NCI-H82 (cell line): ENCODE results near the gene KIF26B.

Experiments
- DNase-seq: peaks from one replicate; lab custom pipeline; 2025; lab: John Stamatoyannopoulos, UW

Gene KIF26B

DNA sequence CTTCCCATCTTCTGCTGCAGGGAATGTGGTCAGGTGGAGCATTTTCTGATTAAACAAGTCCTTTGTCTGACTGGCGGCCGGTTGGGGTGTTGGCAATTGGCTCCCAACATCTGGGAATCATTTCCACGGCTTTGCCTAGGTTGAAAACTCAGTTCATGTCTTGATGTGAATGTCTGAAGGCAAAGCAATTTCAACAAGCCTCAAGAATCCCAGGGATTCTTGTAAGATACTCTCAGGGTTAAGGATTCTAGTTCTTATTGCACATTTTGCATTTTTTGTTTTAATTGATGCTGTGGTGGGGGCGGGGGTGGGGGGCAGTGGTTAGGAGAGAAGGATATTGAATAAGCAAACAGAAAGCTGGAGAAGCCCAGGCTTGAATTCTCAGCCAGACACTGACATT, 273.9 kb downstream of the KIF26B start:
- DNase-seq, result no peak

DNA sequence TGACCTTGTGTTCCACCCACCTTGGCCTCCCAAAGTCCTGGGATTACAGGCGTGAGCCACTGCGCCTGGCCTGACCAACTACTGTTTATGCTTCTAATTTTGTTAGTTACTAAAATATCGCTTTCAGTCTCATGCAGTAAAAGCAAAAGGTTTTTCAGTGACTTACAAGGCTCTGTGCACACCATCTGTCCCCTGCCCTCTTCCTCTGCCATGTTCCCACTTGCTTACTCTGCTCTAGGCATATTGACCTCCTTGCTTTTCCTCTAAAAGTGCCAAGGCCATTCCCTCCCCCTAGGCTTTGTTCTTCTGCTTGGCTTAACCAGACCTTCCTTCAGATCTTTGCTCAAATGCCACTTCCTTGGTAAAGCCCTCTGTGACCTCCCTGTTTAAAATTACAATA, 276.9 kb downstream of the KIF26B start:
- no peak for DNase-seq

DNA sequence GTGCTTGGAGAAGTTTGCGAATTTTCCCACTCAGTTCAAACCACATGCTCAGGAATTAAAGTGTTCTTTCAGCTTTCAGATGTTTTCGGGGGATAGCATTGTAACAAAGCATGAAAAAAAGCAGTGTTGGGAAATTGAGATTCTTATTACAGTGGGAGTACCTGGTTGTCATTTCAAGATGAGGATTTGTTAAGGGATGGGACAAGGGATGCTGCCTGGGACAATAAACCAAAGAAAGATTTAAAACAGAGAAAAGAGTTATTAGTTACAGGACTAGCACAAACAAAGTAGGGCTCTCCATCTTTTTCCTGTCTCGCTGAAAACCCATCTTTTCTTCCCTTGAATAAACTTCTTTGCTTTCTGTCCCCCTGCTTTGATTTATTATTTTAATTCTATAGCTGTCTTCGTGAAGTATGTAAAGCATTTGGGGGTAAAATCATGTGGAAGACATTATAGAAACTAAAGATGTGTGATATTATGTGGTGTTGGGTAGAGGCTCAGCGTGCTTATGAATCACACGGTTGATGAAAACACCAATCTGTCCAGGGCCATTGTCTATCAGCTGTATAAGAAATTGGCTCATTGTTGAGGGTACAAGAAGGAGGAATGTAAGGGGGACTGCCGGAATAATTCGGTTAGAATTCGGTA, 277.6 kb downstream of the KIF26B start:
- DNase-seq, result no peak

DNA sequence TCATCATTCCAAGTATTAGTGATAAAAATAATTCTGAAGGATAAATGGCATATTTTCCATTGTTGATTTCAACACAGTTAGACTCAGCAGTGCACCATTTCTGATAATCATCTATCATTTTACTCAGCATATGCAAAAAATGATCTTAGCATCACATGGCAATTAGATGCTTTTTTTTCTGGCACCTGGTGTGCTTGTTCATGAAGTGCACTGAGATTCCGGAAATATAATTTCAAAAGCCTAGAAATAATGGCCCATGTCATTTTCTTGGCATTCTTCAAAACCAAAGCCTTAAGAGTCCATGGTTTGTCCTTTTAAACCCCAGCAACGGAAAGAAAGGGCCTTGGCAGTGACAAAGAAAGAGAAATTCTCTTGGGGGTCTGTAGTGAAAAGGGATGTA, 278.8 kb downstream of the KIF26B start:
- no peak for DNase-seq

- peak; percentile 41 for DNase-seq
Observed at GRCh38 chr1:245434280-245434679, 279.5 kb downstream of the KIF26B start.

DNA sequence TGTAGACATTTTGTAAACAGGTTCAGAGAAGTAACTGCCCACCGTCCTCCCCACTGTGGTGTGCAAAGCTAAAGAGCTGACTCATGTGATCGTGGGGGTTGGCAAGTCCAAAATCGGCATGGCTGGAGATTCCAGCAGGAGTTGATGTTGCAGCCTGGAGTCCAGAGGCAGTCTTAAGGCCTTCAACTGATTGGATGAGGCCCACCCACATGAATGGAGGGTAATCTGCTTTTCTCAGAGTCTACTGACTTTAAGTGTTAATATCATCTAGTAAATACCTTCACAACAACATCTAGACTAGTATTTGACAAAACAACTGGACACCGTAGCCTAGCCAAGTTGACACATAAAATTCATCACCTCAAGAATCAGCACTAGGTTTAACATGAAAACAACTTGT, 281.6 kb downstream of the KIF26B start:
- DNase-seq, result no peak

DNA sequence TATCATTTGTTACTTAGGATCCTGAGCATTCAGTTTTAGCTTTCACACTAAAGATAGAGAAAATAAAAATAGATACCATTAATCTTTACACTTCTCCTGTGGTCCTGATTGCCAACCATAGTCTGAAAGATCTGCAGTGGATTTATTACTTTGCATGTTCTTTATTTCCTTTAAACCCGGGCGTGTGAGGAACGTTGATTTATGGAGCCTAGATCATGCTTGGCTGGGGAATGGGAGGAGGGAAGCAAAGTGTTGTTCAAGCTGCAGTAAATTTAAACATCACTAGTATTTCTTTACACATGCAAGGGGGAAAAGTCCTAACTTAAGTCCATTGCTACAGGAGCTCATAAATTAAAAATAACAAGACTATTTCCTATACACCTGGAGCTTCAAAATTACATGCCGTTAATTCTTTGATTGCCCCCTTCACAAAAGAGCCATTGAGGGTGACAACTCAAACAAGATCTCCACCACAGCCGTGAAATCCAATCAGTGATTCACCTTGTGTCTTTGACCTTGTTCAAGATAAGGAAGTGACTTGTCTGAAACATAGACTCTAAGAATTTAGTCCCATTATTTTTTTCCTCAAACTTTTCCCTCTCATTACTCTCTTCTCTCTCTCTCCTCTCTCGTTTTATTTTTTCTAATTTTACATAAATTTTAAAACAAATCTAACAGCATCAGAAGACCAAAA, 282.7 kb downstream of the KIF26B start:
- DNase-seq, result peak; percentile 12

DNA sequence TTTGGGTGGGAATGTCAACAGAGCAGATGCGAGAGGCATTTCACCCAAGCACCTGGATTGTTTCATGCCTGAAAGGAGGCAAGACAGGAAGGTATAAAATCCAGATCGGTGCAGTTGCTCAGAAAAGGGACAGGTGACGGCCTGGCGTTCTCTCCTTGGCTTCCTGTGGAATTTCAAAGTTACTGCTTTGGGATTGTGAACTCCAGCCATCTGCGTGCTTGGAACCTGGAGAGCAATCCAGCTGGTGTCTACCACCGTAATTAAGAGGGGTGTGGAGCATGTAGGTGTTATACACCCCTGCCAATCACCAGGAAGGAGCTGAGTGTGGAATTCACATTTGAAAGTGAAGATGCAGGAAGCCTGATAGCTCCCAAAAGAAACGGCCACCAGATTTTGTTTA, 286.1 kb downstream of the KIF26B start:
- DNase-seq, result peak; percentile 15

- DNase-seq, result no peak
Observed at GRCh38 chr1:245441689-245442088, 286.9 kb downstream of the KIF26B start.

DNA sequence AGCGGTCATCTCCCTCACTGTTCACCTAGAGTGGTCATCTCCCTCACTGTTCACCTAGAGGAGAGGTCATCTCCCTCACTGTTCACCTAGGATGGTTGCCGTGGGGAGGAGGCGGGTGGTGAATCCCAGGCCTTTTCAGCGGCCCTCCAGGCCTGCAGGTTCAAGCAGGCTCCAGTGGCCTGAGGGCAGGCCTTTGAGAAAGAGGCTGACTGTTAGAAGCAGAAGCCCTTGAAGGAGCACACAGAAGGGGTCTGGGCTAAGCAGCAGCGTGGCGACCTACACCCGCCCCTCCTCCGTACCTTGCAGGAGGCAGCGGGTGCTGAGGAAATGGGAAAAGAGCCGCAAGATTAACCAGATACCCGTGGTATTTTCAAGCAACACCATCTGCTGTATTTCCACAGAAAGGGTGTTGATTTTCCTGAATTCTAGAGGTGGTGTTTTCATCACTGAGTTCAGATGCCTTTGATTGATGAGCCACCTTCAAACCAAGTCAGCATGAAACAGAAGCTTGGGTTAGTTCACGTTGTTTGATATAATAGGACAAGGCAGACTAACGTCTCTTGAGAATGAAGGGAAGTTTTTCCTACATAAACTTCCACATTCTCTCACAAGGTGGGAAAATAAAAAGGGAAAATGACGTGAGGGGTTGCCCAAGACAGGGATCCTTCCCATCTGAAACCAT, 289.5 kb downstream of the KIF26B start:
- DNase-seq, result peak; percentile 42

GRCh38 chr1:245444945-245445344, 290.2 kb downstream of the KIF26B start:
- DNase-seq, result no peak

GRCh38 chr1:245448531-245448930, 293.7 kb downstream of the KIF26B start:
- no peak for DNase-seq

GRCh38 chr1:245448975-245449431, 294.2 kb downstream of the KIF26B start:
- DNase-seq, result no peak

GRCh38 chr1:245453541-245453940, 298.8 kb downstream of the KIF26B start:
- DNase-seq, result no peak

- DNase-seq, result no peak
Observed at GRCh38 chr1:245454051-245454450, 299.3 kb downstream of the KIF26B start.

DNA sequence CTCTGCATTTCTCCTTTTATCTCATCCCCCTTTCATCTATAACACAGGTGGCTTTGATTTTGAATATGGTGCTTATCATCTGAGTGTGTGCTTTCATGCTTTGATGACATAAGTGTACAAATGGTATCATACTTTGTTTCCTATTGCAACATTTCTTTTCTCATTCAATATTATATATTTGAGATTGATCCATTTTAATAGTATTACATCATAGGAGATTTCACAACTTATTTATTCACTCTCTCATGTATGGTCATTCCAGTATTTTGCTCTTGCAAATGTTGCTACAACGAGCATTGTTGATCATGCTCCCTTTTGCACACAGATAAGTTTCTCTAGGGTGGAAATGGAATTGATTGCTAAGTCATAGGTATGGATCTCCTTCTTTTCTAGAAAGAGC, 302.8 kb downstream of the KIF26B start:
- no peak for DNase-seq

DNA sequence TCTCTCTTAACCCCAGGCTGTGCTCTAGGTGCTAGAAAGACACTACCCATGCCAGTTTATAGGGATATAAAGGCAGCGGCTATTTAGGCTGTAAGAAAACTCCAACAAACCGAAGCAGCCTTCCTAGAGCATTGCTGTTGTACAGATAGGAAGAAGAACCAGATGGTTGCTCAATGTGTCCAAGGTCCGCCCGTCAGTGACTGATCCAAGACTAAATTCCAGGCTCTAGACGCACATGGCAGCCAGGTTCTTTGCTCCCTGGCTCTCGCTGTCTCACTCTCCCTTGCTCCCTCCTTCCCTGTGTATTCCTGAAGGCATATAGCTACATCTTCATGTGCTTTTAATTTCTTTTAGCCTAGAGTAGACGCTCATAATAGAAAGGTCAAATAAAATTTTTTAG, 303.4 kb downstream of the KIF26B start:
- DNase-seq, result peak; percentile 70

DNA sequence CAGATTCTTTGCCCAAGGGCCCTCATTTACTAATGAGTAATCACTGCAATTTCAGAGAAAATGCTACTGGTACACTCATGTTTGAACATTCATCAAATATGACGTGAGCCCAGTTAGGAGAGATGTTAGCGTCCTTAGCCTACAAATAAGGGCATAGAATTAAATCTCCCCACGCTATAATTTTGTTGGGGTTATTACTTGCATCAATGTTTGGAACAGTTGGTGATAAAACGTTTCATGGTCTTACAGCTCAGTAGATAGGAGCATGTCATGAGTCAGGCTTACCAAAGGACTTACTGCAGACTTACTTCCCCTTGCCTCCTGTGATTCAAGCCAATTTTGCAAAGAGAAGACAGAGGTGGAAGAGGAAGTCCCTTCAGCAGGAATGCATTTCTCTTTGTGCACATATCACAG, 304.0 kb downstream of the KIF26B start:
- peak; percentile 42 for DNase-seq

DNA sequence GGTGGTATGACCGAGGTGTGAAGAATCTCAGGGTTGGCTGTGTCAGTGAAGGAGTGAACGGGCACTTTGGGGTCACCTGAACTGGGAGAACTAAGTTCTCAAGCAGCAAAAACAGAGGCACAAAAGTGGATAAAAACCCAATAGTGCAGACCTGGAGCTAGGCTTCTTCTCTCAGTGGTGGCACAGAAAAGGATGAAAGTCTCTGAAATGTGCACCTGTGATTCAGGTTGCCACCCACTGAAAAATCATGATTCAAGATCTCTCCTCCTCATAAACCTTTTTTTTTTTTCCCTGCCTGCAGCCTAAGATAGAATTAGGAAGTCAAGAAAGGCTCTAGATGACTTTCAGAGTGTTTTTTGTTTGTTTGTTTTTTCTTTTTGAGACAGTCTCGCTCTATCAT, 304.8 kb downstream of the KIF26B start:
- no peak for DNase-seq

DNA sequence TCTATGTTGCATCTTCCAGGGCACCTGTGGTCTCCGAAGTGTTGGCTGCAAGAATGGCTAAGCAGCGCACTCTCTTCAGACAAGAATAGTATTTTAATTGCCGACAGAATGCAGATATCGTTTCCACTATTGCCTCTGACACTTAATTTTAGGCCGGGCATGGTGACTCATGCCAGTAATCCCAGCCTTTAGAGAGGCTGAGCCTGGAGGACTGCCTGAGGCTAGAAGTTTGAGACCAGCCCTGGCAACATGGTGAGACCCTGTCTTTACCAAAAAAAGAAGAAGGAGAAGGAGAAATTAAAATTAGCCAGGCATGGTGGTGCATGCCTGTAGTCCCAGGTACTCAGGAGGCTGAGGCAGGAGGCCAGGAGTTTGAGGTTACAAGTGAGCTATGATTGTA, 306.9 kb downstream of the KIF26B start:
- DNase-seq, result no peak

DNA sequence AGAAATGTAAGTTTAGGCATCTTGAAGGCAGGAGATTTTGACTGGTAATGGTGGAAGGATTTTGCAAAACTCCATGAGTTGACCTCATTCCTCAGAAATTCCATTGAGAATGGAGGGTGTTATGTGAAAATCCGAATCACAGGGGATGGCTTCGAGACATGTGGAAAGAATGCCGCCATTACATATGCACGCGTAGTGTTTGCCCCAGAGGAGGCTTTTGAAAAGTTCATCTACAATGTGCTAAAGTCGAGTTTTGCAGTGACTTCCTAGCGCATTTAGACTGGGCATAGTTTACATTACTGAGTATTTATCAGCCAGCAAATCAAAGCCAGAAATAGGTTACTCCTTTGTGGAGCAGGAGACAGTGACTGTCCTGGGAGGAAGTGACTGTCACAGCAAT, 307.4 kb downstream of the KIF26B start:
- no peak for DNase-seq

DNA sequence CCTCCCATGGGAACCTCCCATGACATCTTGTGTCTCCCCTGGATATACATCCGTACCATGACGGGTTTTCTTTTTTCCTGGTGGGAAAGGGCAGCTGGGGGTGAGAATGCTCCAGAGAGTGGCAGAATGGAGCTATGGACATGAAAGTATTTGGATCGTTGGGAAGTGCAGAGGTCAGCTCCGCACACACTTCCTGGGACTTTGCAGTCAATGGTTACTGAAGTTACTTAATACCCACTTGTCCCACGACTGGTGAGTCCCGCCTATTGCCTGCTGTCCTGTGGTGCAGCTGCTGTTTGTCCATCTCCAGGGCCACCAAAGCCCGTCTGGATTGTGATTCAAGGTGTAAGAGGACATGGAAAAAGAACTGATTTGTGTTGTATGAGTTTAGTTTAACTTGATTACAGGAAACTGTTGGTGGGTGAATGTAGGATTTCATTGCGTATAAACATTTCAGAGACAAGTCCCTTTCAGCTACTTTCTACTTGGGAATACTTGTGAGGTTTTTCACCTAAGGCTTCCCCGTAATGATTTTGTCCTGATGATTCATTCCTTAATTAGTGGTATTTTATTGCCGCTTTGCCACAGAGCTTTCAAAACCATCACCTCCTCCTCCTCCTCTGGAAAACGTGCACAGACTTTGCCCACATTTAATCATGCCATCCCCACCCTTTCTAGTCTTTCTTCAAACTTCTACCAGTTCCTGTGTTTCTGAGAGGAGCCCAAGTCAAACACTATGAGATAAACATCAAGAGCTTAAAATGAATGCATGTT, 308.8 kb downstream of the KIF26B start:
- DNase-seq, result no peak

- no peak for DNase-seq
Observed at GRCh38 chr1:245464290-245464689, 309.5 kb downstream of the KIF26B start.
